Endodermal cell (in vitro differentiated cells): Measurements from ENCODE around the gene H3-3A. TPM values are rescaled to one million over a fixed set of nuclear protein-coding genes. Genes with fewer than 3 reads are reported as not detected.
A peak's percentile ranks its signal among the peaks of the same experiment; 100 is the strongest.

Source experiments
- DNase-seq: peaks from one replicate; pipeline ENCODE4 v3.0.0-alpha.2; 2017
- H3K27ac ChIP-seq: 2 replicates; pipeline ENCODE4 v1.5.1; 2013; ENCODE audit warnings: mild to moderate bottlenecking, low read depth, low read length, moderate library complexity
- H3K27me3 ChIP-seq: 2 replicates; pipeline ENCODE4 v1.6.1; 2013; ENCODE audit warnings: mild to moderate bottlenecking, low read length, moderate library complexity; ENCODE audit not compliant: insufficient read depth, control insufficient read depth, poor library complexity, severe bottlenecking
- H3K36me3 ChIP-seq: 2 replicates; pipeline ENCODE4 v1.7.0; 2013; ENCODE audit warnings: mild to moderate bottlenecking, low read length, moderate library complexity; ENCODE audit not compliant: control insufficient read depth, insufficient read depth
- H3K4me1 ChIP-seq: one replicate; pipeline ENCODE4 v1.7.0; 2013; ENCODE audit warnings: low read length; ENCODE audit not compliant: control insufficient read depth, insufficient read depth
- H3K4me3 ChIP-seq: 2 replicates; pipeline ENCODE4 v1.5.1; 2013; ENCODE audit warnings: mild to moderate bottlenecking, low read length, moderate library complexity
- H3K9ac ChIP-seq: 2 replicates; pipeline ENCODE4 v1.6.1; 2013; ENCODE audit warnings: mild to moderate bottlenecking, low read length, moderate library complexity; ENCODE audit not compliant: poor library complexity, severe bottlenecking; ENCODE audit errors: extremely low read depth
- H3K9me3 ChIP-seq: 2 replicates; pipeline ENCODE4 v1.6.1; 2013; ENCODE audit warnings: mild to moderate bottlenecking, low read length, moderate library complexity; ENCODE audit not compliant: control insufficient read depth
- H3K27ac Mint-ChIP-seq: 2 replicates; pipeline ENCODE4 v1.8.0; 2020; ENCODE audit warnings: mixed read lengths
- H3K27me3 Mint-ChIP-seq: 2 replicates; pipeline ENCODE4 v1.8.0; 2021; ENCODE audit warnings: mild to moderate bottlenecking, mixed read lengths; ENCODE audit not compliant: insufficient read depth
- H3K36me3 Mint-ChIP-seq: 2 replicates; pipeline ENCODE4 v1.8.0; 2020; ENCODE audit warnings: low read depth, mixed read lengths
- H3K4me1 Mint-ChIP-seq: 2 replicates; pipeline ENCODE4 v1.8.0; 2020; ENCODE audit warnings: mixed read lengths
- H3K4me3 Mint-ChIP-seq: 2 replicates; pipeline ENCODE4 v1.8.0; 2020; ENCODE audit warnings: mild to moderate bottlenecking, moderate library complexity, mixed read lengths
- H3K9me3 Mint-ChIP-seq: 2 replicates; pipeline ENCODE4 v1.8.0; 2020; ENCODE audit warnings: mild to moderate bottlenecking, mixed read lengths
- CTCF ChIP-seq: fragments of 200-600 bp; sonication (generic); conservative IDR thresholded peaks from 2 replicates; pipeline ENCODE4 v1.5.0; 2021; ENCODE audit warnings: antibody characterized with exemption, mild to moderate bottlenecking
- WGBS, 2 experiments: methylation state at CpG; one replicate each; pipeline versions ENCODE4 v1.1.5 to v1.1.7; 2013; ENCODE audit warnings: missing lambda C conversion rate in 2 of 2, mixed read lengths in 1 of 2; ENCODE audit not compliant: insufficient coverage in 1 of 2, insufficient read length in 1 of 2; 5-methylcytosine and 5-hydroxymethylcytosine counted together
- total RNA-seq, 2 donors: library from RNA; stranded (reverse); fragmentation: NEBNext Ultra II Directional in 1 of 2; extraction: Animal tissue kit (Norgen Biotek cat#: 25700) in 1 of 2; gene quantifications; 2 replicates in 1 of 2; 3 replicates in 1 of 2; pipeline ENCODE4 v1.2.1, GENCODE V29; 2021

The H3-3A gene
- total RNA-seq, 2 donors from 2014 or later: 733 to 829 TPM

- WGBS, 2 experiments: 100% methylated on average over 2 of the region's 2 CpGs; no CpG with 5 or more reads in 1 of the 2 experiments
- H3K27ac Mint-ChIP-seq: no peak overlapping the region
Measured at GRCh38 chr1:226051365-226051764, 11.2 kb upstream of the H3-3A start.

DNA sequence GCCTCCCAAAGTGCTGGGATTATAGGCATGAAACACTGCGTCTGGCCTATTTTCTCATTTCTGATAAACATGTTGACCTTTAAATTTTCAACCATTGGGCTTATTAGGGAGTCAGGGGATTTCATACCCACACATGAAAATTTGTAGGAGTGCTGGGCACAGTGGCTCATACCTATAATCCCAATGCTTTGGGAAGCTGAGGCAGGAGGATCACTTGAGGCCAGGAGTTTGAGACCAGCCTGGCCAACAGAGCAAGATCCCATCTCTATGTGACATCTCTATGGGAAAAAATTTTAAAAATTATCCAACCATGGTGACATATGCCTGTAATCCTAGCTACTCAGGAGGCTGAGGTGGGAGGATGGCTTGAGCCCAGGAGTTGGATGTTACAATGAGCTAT lies 10.5 kb upstream of the H3-3A start:
- H3K27me3 Mint-ChIP-seq: no peaks in the 10 kb centered on the region
- H3K27ac Mint-ChIP-seq: no peak overlapping the region
- Histone ChIP-seq H3K36me3 (no peaks in the 10 kb centered on the region), H3K4me3 (no peak overlapping the region), H3K9ac (no peak overlapping the region), H3K9me3 (no peaks in the 10 kb centered on the region), H3K27ac (no peak overlapping the region), H3K27me3 (no peaks in the 10 kb centered on the region), H3K4me1 (peaks cover 8% of the 10 kb centered on the region)
- no peak overlapping the region for H3K4me3 Mint-ChIP-seq
- WGBS, 2 experiments: 78 to 96% methylated on average over 1 of the region's 1 CpG
- H3K36me3 Mint-ChIP-seq: peaks cover 9% of the 10 kb centered on the region
- H3K4me1 Mint-ChIP-seq: peaks cover 12% of the 10 kb centered on the region
- TF ChIP-seq CTCF: no peak
- DNase-seq: no peak
- no peaks in the 10 kb centered on the region for H3K9me3 Mint-ChIP-seq

More at GRCh38 chr1:226051365-226051764, 11.2 kb upstream of the H3-3A start:
- Histone ChIP-seq H3K4me1 (peaks cover 8% of the 10 kb centered on the region), H3K4me3 (no peak overlapping the region), H3K9me3 (no peaks in the 10 kb centered on the region), H3K27me3 (no peaks in the 10 kb centered on the region), H3K36me3 (no peaks in the 10 kb centered on the region), H3K27ac (no peak overlapping the region), H3K9ac (no peak overlapping the region)
- TF ChIP-seq CTCF: no peak
- no peak for DNase-seq
- Mint-ChIP-seq H3K36me3 (peaks cover 8% of the 10 kb centered on the region), H3K4me1 (peaks cover 12% of the 10 kb centered on the region), H3K4me3 (no peak overlapping the region), H3K9me3 (no peaks in the 10 kb centered on the region), H3K27me3 (peaks cover 5% of the 10 kb centered on the region)

- Mint-ChIP-seq H3K4me1 (peaks cover 15% of the 10 kb centered on the region), H3K36me3 (peaks cover 24% of the 10 kb centered on the region), H3K27me3 (no peaks in the 10 kb centered on the region), H3K9me3 (no peaks in the 10 kb centered on the region), H3K27ac (peak overlapping the region; percentile 32), H3K4me3 (no peak overlapping the region)
- H3K9me3 ChIP-seq: no peaks in the 10 kb centered on the region
- 56 to 66% methylated on average over 4 to 6 of the region's 6 CpGs for WGBS, 2 experiments
- peaks cover 7% of the 10 kb centered on the region for H3K36me3 ChIP-seq
- no peak for DNase-seq
- no peaks in the 10 kb centered on the region for H3K27me3 ChIP-seq
- H3K4me1 ChIP-seq: peaks cover 12% of the 10 kb centered on the region
- H3K27ac ChIP-seq: no peak overlapping the region
- H3K4me3 ChIP-seq: no peak overlapping the region
- TF ChIP-seq CTCF: no peak
- H3K9ac ChIP-seq: no peak overlapping the region
Measured at GRCh38 chr1:226054519-226055327, 7.8 kb upstream of the H3-3A start.
